Liver (tissue), 9 donors: ENCODE results near the gene NKX2-4. TPM values are rescaled to one million over a fixed set of nuclear protein-coding genes. Genes with fewer than 3 reads are reported as not detected.

Source experiments
- DNase-seq: peaks from one replicate; pipeline ENCODE4 v3.0.0-alpha.2; 2017; ENCODE audit warnings: low spot score
- H3K27ac ChIP-seq, 2 donors: one replicate each; pipeline ENCODE4 v1.7.0; 2013; ENCODE audit warnings: inconsistent platforms in 2 of 2, low read length in 2 of 2, control low read depth in 1 of 2, low read depth in 1 of 2, mild to moderate bottlenecking in 1 of 2
- H3K27me3 ChIP-seq, 4 donors: one replicate each; pipeline versions ENCODE4 v1.6.1 to v1.7.0; 2013; ENCODE audit warnings: low read length in 3 of 4, inconsistent platforms in 1 of 4, mild to moderate bottlenecking in 1 of 4, moderate library complexity in 1 of 4; ENCODE audit not compliant: control insufficient read depth in 4 of 4, insufficient read depth in 4 of 4
- H3K36me3 ChIP-seq, 4 donors: one replicate each; pipeline versions ENCODE4 v1.6.1 to v1.7.0; 2013; ENCODE audit warnings: low read length in 3 of 4, mild to moderate bottlenecking in 3 of 4, low read depth in 1 of 4, moderate library complexity in 1 of 4; ENCODE audit not compliant: control insufficient read depth in 4 of 4, insufficient read depth in 3 of 4
- H3K4me1 ChIP-seq, 4 donors: one replicate each; pipeline versions ENCODE4 v1.6.1 to v1.7.0; 2013; ENCODE audit warnings: low read length in 3 of 4, mild to moderate bottlenecking in 3 of 4, moderate library complexity in 1 of 4; ENCODE audit not compliant: control insufficient read depth in 4 of 4, insufficient read depth in 4 of 4
- H3K4me3 ChIP-seq, 3 donors: one replicate each; pipeline versions ENCODE4 v1.6.1 to v1.7.0; 2013; ENCODE audit warnings: low read length in 3 of 3, control low read depth in 1 of 3, low read depth in 1 of 3, mild to moderate bottlenecking in 1 of 3
- H3K9ac ChIP-seq, 2 donors: one replicate each; pipeline ENCODE4 v1.7.0; 2013; ENCODE audit warnings: low read length in 2 of 2, mild to moderate bottlenecking in 2 of 2, moderate library complexity in 2 of 2, control low read depth in 1 of 2, low read depth in 1 of 2
- H3K9me3 ChIP-seq, 4 donors: one replicate each; pipeline versions ENCODE4 v1.6.1 to v1.7.0; 2013; ENCODE audit warnings: low read length in 3 of 4; ENCODE audit not compliant: control insufficient read depth in 4 of 4
- EGR1 ChIP-seq, 2 donors: IDR thresholded peaks; 2 replicates each; pipeline ENCODE4 v1.6.1; 2016 to 2018; ENCODE audit warnings: antibody characterized with exemption in 2 of 2, low read depth in 2 of 2
- FOXA1 ChIP-seq: IDR thresholded peaks from 2 replicates; pipeline ENCODE4 v1.6.1; 2016; ENCODE audit warnings: antibody characterized with exemption
- FOXA2 ChIP-seq: IDR thresholded peaks from 2 replicates; pipeline ENCODE4 v1.6.1; 2016; ENCODE audit warnings: antibody characterized with exemption
- GABPA ChIP-seq, 2 donors: IDR thresholded peaks in 1 of 2; conservative IDR thresholded peaks in 1 of 2; 2 replicates each; pipeline ENCODE4 v1.6.1; 2016; ENCODE audit warnings: antibody characterized with exemption in 2 of 2, mild to moderate bottlenecking in 1 of 2, moderate library complexity in 1 of 2
- HNF4A ChIP-seq, 2 donors: conservative IDR thresholded peaks; 2 replicates each; pipeline ENCODE4 v1.6.1; 2016; ENCODE audit warnings: antibody characterized with exemption in 2 of 2, mild to moderate bottlenecking in 2 of 2
- HNF4G ChIP-seq: IDR thresholded peaks from 2 replicates; pipeline ENCODE4 v1.6.1; 2016; ENCODE audit warnings: antibody characterized with exemption
- JUND ChIP-seq, 2 donors: IDR thresholded peaks; 2 replicates each; pipeline ENCODE4 v1.6.1; 2016; ENCODE audit warnings: antibody characterized with exemption in 2 of 2
- MAX ChIP-seq: IDR thresholded peaks from 2 replicates; pipeline ENCODE4 v1.6.1; 2016; ENCODE audit warnings: antibody characterized with exemption
- NR2F2 ChIP-seq: IDR thresholded peaks from 2 replicates; pipeline ENCODE4 v1.6.1; 2016; ENCODE audit warnings: antibody characterized with exemption
- RAD21 ChIP-seq, 2 donors: IDR thresholded peaks; 2 replicates each; pipeline ENCODE4 v1.6.1; 2016; ENCODE audit warnings: antibody characterized with exemption in 2 of 2, mild to moderate bottlenecking in 2 of 2
- RXRA ChIP-seq, 2 donors: IDR thresholded peaks; 2 replicates each; pipeline ENCODE4 v1.6.1; 2017 to 2018; ENCODE audit warnings: antibody characterized with exemption in 2 of 2, mild to moderate bottlenecking in 1 of 2
- TAF1 ChIP-seq: conservative IDR thresholded peaks from 2 replicates; pipeline ENCODE4 v1.6.1; 2016; ENCODE audit warnings: antibody characterized with exemption, mild to moderate bottlenecking
- YY1 ChIP-seq: IDR thresholded peaks from 2 replicates; pipeline ENCODE4 v1.6.1; 2016; ENCODE audit warnings: antibody characterized with exemption, mild to moderate bottlenecking
- ZBTB33 ChIP-seq: IDR thresholded peaks from 2 replicates; pipeline ENCODE4 v1.6.1; 2016; ENCODE audit warnings: antibody characterized with exemption
- WGBS: extraction: QIAGEN DNeasy Blood & Tissue Kit; methylation state at CpG from one replicate; pipeline ENCODE4 v1.1.7; 2013; 5-methylcytosine and 5-hydroxymethylcytosine counted together
- polyA plus RNA-seq, 2 donors: library from polyadenylated mRNA; stranded (reverse) in 1 of 2; unstranded in 1 of 2; fragments of 200-250 nt in 1 of 2; fragments of >200 nt in 1 of 2; fragmentation: Nextera tagmentation in 1 of 2; extraction: Ambion mirVana in 1 of 2; gene quantifications; one replicate each; pipeline versions ENCODE4 v1.2.1 to v1.2.3, GENCODE V29; 2013 to 2015
- total RNA-seq, 2 donors: library from RNA; depleted of rRNA; stranded (reverse); fragments of >200 nt; gene quantifications; one replicate each; pipeline ENCODE4 v1.2.3, GENCODE V29; 2014
- TF ChIP-seq, protein P1 (sequence below): IDR thresholded peaks from 2 replicates; pipeline ENCODE4 v1.6.1; 2016; ENCODE audit warnings: antibody characterized with exemption
- TF ChIP-seq, protein P2 (sequence below): fragments of 150-350 bp; IDR thresholded peaks from 2 replicates; pipeline ENCODE4 v1.5.1; 2017; ENCODE audit warnings: improper control_type of control experiment, low read depth, low read length; ENCODE audit not compliant: missing input control
- donor health status: healthy.
- donor health status: healthy.
- donor health status: healthy.
- donor health status: healthy.
- donor health status: healthy.

NKX2-4 gene
- total and polyA plus RNA-seq, 4 donors = not detected

DNA sequence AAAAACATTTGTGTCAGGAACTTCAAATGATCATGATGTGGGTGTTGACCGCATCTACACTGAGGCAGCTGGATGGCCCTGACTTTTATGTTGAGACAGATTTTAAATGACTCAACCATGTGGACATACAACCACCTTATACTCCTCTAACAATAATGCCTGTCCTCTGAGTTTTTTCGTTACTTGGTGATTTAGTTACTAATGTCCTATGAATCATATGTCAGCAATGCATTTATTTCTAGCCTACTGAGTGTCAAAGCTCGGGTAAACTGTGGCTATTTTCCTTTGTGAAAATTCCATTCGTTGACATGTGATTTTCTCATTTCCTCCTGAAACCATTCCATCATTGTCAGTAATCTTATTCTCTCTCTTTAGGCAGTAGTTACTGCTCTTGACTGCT, 38.9 kb upstream of the NKX2-4 start:
- Histone ChIP-seq H3K4me3 (no peak overlapping the region), H3K27me3 (peaks cover 0 to 7% (median 2%) of the 10 kb centered on the region in 4 donors), H3K4me1 (no peaks in the 10 kb centered on the region), H3K9me3 (no peaks in the 10 kb centered on the region), H3K9ac (no peak overlapping the region), H3K36me3 (no peaks in the 10 kb centered on the region), H3K27ac (no peak overlapping the region)
- no peak for TF ChIP-seq HNF4A (conservative IDR thresholded peaks at IDR 0.05)
- no peak for TF ChIP-seq GABPA (IDR thresholded peaks at IDR 0.05 in 1 of 2, conservative IDR thresholded peaks at IDR 0.05 in 1 of 2)
- no peak for TF ChIP-seq RAD21 (IDR thresholded peaks at IDR 0.05)
- no peak for TF ChIP-seq NR2F2
- no peak for TF ChIP-seq HNF4G
- no peak for TF ChIP-seq EGR1 (IDR thresholded peaks at IDR 0.05; ENCODE audit: low read depth in 2 of 2)
- TF ChIP-seq MAX = no peak
- no peak for TF ChIP-seq TAF1
- no peak for TF ChIP-seq FOXA1
- no peak for TF ChIP-seq RXRA (IDR thresholded peaks at IDR 0.05)
- TF ChIP-seq FOXA2 = no peak
- TF ChIP-seq YY1 = no peak
- TF ChIP-seq, protein P1, sequence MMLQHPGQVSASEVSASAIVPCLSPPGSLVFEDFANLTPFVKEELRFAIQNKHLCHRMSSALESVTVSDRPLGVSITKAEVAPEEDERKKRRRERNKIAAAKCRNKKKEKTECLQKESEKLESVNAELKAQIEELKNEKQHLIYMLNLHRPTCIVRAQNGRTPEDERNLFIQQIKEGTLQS = no peak
- TF ChIP-seq ZBTB33 = no peak
- DNase-seq = no peak
- 68% methylated on average over 4 of the region's 4 CpGs for WGBS

DNA sequence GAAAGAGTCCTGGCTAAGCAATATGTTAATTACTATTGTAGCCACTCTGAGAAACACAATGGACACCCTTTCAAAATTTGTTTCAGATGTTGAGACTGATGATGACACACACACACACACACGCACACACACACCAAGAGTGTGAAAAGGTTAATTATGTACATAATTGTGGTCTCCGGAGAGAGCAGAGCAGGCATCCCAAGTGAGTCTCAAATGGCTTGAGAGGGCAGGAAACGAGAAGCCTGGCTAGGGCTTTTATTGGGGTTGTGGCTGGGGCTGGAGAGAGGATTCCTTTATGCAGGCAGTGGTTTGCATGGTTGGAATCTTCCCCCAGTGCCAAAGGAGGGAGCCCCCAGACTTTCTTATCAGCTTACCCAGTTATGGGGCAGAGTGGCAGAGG, 38.2 kb upstream of the NKX2-4 start:
- Histone ChIP-seq H3K4me3 (no peak overlapping the region), H3K27ac (no peak overlapping the region), H3K4me1 (no peaks in the 10 kb centered on the region), H3K9me3 (no peaks in the 10 kb centered on the region), H3K27me3 (peaks cover 0 to 8% (median 2%) of the 10 kb centered on the region in 4 donors), H3K36me3 (no peaks in the 10 kb centered on the region), H3K9ac (no peak overlapping the region)
- 37% methylated on average over 3 of the region's 3 CpGs for WGBS
- no peak for DNase-seq
- no peak for TF ChIP-seq HNF4A (conservative IDR thresholded peaks at IDR 0.05)
- no peak for TF ChIP-seq YY1
- no peak for TF ChIP-seq FOXA1
- TF ChIP-seq JUND (IDR thresholded peaks at IDR 0.05) = no peak
- TF ChIP-seq, protein P1 = no peak
- TF ChIP-seq TAF1 = no peak
- TF ChIP-seq NR2F2 = no peak
- no peak for TF ChIP-seq HNF4G
- TF ChIP-seq, protein P2, sequence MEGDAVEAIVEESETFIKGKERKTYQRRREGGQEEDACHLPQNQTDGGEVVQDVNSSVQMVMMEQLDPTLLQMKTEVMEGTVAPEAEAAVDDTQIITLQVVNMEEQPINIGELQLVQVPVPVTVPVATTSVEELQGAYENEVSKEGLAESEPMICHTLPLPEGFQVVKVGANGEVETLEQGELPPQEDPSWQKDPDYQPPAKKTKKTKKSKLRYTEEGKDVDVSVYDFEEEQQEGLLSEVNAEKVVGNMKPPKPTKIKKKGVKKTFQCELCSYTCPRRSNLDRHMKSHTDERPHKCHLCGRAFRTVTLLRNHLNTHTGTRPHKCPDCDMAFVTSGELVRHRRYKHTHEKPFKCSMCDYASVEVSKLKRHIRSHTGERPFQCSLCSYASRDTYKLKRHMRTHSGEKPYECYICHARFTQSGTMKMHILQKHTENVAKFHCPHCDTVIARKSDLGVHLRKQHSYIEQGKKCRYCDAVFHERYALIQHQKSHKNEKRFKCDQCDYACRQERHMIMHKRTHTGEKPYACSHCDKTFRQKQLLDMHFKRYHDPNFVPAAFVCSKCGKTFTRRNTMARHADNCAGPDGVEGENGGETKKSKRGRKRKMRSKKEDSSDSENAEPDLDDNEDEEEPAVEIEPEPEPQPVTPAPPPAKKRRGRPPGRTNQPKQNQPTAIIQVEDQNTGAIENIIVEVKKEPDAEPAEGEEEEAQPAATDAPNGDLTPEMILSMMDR = no peak
- TF ChIP-seq EGR1 (IDR thresholded peaks at IDR 0.05; ENCODE audit: low read depth in 2 of 2) = no peak
